GM18951 (cell line): ENCODE results near the gene DPY30.

Experiments used
- POLR2A ChIP-seq: IDR thresholded peaks from 4 replicates; pipeline ENCODE4 v1.6.1; 2011; ENCODE audit warnings: mild to moderate bottlenecking; ENCODE audit not compliant: insufficient read length, insufficient read depth; ENCODE audit errors: extremely low read depth
- in situ Hi-C: fragments of 300-500 bp; cut with MboI; formaldehyde crosslinking; loops from one replicate; pipeline ENCODE4 v1.12.0; 2022; ENCODE audit warnings: low sequenced_read_pairs, mixed read lengths, inconsistent platforms; ENCODE audit not compliant: unreplicated experiment

Gene DPY30

DNA sequence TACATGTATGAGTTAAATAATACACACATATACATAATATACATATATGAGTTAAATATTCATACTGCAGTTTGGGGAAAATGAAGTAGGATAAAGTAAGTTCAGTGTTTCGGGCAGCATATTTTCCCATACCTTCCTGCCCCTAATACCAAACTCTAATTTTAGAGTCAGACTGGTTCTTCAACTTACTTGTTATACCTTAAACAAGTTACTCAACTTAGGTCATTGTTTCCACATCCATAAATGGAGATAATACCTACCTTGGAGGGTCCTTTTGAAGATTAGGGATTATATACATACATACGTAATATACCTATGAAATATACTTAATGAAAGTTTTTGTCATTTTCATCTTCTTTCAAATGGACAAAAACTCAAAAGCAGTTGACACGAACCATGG, 37.2 kb downstream of the DPY30 start:
- in situ Hi-C loops = no loop called here
- TF ChIP-seq POLR2A = no peak

DNA sequence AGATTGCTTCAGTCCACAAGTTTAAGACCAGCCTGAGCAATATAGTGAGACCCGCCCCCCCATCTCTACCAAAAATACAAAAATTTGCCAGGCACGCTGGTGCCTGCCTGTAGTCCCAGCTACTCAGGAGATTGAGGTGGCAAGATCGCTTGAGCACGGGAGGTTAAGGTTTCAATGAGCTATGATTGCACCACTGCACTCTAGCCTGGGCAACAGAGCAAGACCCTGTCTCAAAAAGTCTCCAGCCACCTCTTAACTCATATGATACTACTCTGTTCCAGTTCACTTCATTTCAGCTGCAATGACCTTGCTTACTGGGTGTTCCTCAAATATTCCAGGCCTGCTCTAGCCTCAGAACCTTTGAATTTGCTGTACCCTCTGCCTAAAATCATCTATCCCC, 40.2 kb downstream of the DPY30 start:
- in situ Hi-C loops = no loop called here
- no peak for TF ChIP-seq POLR2A

DNA sequence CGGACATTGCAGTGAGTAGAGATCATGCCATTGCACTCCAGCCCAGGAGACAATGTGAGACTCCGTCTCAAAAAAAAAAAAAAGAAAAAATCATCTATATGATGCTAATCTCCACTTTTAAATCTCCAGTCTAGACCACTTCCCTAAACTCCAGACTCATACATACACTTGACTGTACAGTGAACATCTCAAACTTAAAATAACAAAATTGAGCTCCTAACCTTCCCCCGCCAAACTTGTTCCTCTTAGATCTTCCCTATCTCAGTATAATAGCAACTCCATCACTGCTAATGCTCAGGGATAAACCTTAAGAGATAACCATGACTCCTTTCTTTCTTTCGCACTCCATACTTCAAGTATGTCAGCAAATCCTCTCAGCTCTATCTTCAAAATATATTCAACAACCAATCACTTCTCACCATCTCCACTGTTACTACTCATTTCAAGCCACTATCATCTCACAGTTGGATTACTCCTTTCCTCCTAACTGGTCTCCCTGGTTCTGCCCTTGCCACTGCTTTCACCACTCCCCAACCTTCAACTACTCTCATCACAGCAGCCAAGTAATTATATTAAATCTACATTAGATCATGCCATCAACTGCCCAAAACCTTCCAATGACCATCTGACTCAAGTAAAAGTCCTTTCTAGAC, 40.7 kb downstream of the DPY30 start:
- TF ChIP-seq POLR2A = no peak
- in situ Hi-C loops = no loop called here

DNA sequence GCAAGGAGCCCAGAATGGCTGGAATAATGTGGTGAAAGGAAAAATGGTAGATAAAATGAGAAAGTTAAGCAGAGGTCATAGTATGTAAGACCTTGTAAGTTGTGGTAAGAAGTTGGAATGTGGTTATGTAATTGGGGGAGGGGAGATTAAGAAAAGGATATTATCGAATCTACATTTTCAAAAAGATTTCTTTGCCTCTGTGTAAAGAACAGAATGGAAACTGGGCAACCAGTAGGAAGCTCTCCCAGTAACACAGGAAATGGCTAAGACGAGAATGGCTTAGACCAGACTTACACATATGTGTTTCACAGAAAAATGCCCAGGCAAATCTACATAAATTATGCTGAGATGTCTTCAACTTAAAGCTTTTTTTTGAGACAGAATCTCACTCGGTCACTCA, 42.0 kb downstream of the DPY30 start:
- in situ Hi-C loops = no loop called here
- no peak for TF ChIP-seq POLR2A

DNA sequence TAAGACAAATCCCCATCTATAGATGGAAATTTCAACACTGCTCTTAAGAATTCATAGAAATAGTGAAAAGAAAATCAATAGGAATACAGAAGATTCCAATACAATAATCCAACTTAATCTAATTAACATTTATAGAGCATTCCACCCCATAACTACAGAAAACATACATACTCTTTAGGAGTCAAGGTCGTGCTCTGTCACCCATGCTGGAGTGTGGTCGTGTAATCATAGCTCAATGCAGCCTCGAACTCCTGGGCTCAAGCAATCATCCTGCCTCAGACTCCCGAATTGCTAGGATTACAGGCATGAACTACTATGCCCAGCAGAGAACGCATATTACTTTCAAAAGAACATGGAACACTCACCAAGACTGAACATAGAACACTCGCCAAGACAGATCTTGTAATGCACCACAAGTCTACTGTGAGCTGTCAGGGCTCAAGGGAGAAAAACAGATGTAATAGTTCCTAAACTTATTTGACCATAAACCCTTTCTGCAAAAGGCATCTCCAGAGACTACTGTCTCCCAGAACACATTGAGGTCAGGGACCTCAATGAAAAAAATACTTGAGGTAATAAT, 42.9 kb downstream of the DPY30 start:
- TF ChIP-seq POLR2A = no peak
- in situ Hi-C loops = no loop called here

DNA sequence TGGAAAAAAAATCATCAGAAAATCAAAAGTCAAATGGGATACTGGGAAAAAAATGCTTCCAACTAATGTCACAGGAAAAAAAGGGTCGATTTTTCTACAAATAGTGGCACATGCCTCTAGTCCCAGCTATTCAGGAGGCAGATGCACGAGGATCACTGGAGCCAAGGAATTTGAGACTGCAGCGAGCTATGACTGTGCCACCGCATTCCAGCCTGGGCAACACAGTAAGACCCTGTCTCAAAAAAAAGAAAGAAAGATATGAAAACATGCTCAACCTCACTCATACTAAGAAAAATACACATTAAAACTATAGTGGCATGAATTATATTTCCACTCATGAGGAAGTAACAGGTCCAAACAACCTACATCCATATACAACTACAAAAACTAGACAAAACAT, 46.7 kb downstream of the DPY30 start:
- in situ Hi-C loops = no loop called here
- no peak for TF ChIP-seq POLR2A

DNA sequence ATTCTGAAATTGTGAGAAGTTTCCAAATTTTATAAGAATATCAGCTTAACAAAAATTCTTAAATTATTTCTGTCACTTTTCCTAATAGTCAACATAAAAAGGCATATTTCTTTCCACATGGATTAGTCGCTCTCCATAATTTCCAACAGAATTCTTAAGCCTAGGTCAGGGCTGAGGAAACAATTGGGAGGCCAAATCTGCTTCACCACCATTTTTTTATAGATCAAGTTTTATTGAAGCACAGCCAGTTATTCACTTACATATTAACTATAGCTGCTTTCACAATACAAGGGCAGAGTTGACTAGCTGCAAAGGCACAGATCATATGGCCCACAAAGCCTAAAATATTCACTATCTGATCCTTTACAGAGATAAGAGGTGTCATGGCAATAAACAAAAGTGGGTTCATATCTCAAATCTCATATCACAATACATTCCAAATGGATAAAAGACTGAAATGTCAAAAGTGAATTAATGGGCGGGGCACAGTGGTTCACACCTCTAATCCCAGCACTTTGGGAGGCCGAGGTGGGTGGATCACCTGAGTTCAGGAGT, 47.5 kb downstream of the DPY30 start:
- in situ Hi-C loops = no loop called here

DNA sequence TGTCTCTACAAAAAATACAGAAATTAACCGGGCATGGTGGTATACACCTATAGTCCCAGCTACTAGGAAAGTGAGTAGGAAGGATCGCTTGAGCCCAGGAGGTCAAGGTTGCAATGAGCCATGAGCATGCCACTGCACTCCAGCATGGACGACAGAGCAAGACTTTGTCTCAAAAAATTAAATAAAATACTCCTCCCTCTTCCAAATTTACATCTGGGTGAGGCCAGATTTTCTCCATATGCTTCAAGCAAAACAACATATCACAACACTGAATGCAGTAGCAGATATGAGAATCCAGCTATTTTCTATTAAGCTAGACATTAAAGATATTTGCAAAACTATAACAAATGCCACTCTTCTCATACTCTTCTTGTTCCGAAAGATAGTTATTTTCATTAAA, 49.7 kb downstream of the DPY30 start:
- no peak for TF ChIP-seq POLR2A
- in situ Hi-C loops = no loop called here

More for the DNA sequence above, 47.5 kb downstream of the DPY30 start:
- TF ChIP-seq POLR2A = no peak

DNA sequence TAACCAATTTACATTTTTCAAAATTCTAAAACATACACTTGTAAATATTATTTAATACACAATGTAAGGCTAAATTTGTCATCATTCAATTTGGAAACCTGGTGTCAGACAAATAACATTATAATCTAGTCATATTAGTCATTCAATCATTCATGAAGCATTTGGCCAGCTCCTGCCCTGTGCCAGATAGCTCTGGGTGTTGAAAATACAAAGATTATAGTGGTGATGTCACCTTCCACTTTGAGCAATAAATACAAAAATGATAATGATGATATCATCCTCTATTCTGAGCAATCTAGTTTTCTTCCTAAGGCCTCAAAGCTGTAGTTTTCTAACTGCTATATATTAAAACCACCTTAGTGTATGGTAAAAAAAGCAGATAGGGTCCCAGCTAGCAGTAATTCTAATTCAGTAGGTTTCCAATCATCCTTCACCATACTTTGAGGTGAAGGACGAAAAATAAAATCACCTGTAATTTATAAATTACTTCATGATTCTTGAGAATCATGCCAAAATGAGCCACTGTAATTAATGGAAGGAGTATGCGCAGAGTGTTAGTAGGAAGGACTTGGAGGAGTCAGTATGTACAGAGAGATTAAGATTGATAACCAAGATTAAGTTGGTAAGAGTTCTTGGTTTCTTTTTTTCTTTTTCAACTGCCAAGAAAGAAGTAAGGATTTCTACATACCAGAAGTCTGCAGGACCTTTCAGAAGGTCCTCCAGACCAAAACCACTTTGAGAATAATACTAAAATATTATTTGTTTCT, 52.0 kb downstream of the DPY30 start:
- no peak for TF ChIP-seq POLR2A

DNA sequence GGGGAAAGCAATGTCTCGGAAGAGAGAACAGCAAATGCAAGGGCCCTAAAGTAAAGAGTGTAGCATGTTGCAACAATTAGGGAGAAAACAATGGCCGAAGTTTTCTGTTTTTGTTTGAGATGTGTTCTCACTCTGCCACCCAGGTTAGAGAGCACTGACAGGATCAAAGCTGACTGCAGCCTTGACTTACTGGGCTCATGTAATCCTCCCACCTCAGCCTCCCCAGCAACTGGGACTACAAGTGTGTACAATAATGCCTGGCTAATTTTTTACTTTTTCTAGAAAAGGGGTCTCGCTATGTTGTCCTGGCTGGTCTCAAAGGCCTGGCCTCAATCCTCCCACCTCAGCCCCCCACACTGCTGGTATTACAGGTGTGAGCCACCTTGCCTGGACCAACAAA, 52.7 kb downstream of the DPY30 start:
- no peak for TF ChIP-seq POLR2A
- in situ Hi-C loops = no loop called here

More for the DNA sequence above, 52.0 kb downstream of the DPY30 start:
- in situ Hi-C loops = no loop called here

DNA sequence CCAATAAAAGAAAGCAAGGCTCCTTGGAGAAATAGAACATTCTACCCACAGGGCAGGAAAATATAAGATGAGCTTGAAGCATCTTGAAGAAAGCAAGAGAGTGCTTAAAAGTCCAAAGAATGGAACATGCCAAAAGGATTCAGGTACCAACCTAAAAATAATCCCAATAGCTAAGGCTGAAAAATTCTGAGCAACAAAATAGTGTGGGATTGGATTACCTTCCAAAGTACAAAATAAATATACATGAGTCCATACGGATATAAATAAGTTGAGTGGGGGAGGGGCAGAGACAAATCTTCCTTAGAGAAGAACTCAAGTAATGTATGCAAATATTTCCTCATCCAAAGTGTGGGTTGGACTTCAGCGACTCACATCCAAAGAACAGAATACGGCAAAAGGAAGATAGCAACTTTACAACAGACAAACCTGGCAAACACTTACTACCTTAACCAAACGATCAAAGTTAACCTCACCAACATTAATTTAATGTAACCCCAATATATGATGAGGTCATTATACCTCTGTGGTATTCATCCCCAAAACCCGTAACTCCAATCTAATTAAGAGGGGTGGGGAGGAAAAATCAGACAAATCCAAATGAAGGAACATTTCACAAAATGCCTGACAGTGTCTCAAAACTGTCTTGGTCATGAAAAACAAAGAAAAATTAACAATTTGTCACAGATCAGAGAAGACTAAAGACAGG, 55.7 kb downstream of the DPY30 start:
- no peak for TF ChIP-seq POLR2A
- in situ Hi-C loops = no loop called here

DNA sequence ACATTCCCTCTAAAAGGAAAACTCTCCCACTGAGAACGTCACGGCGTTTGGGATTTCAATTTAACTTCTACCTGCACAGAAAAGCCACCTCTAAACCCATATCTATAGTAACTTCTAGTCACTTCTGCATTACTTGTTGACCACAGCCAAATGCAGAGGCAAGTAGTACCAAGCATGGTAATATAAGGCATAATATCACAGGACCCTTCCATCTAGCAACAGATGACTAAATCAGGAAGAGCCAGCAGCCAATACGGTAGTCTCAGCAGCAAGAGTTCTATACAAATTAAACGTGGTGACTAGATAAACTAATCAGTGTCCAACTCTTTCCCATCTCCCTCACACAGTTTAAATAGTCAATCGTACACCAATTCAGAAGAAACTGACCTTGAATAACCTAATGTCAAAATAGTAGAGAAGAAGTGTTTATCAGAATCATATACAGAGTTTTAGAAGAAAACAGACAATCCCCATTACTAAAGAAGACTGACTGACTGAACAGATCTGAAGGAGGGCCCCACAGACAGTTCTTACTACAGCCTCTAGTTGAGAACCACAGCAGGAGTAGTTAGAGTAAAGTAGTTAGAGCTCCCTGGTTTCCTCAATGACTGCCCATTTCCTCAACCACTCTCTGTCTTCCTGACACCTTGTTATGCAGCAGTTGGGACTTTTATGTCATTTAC, 58.8 kb downstream of the DPY30 start:
- in situ Hi-C loops = no loop called here
- no peak for TF ChIP-seq POLR2A

DNA sequence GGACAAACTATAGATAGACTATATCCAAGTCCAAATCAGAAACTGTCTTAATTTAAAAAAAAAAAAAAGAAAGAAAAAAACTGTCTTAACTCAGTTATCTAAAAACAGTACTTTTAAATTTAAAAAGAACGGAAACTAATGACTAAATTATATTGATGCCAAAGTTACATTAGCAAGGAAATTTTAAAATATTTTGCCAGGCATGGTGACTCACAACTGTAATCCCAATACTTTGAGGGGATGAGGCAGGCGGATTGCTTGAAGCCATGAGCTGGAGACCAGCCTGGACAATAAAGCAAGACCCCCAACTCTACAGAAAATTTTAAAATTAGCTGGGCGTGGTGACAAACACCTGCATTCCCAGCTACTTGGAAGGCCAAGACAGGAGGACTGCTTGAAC, 59.6 kb downstream of the DPY30 start:
- in situ Hi-C loops = no loop called here
- no peak for TF ChIP-seq POLR2A
